ENCODE measurements around the gene MED15.
A peak's percentile ranks its signal among the peaks of the same experiment; 100 is the strongest.

The MED15 gene

GRCh38 chr22:20486229-20486628 is 21.2 kb upstream of the MED15 start:
- Histone ChIP-seq H2AFZ (ENCODE audit: insufficient read depth, low read length, poor library complexity) (no peak overlapping the region), H3K4me1 (ENCODE audit: control insufficient read depth in 1 of 2, insufficient read depth in 2 of 2, low read length in 2 of 2) (peaks cover 2 to 4% of the 10 kb centered on the region in 2 experiments), H3K4ac (ENCODE audit: low read depth, low read length) (no peak overlapping the region), H2AK5ac (ENCODE audit: low read length) (no peak overlapping the region), H3K4me2 (ENCODE audit: low read length) (no peak overlapping the region), H3K79me1 (ENCODE audit: low read length) (no peaks in the 10 kb centered on the region), H3K4me3 (ENCODE audit: low read depth, low read length) (no peak overlapping the region), H3K14ac (ENCODE audit: low read length) (no peak overlapping the region), H3K36me3 (ENCODE audit: control insufficient read depth in 1 of 2, insufficient read depth in 2 of 2, low read length in 2 of 2) (peaks cover 11% of the 10 kb centered on the region in 2 experiments), H2BK120ac (ENCODE audit: insufficient read depth, low read length, poor library complexity) (no peak overlapping the region), H3K27me3 (ENCODE audit: insufficient read depth, low read length) (no peaks in the 10 kb centered on the region), H3K9ac (ENCODE audit: low read length) (no peak overlapping the region), H3K27ac (ENCODE audit: low read depth, low read length) (no peak overlapping the region), H2BK5ac (ENCODE audit: low read depth, low read length, poor library complexity) (no peak overlapping the region), H4K8ac (ENCODE audit: low read depth, low read length) (no peak overlapping the region), H4K91ac (ENCODE audit: low read depth, low read length) (no peak overlapping the region), H3K23ac (ENCODE audit: low read length) (no peak overlapping the region), H3K18ac (ENCODE audit: low read length) (no peak overlapping the region), H3K9me3 (ENCODE audit: insufficient read depth, low read depth, low read length) (no peaks in the 10 kb centered on the region), H4K12ac (ENCODE audit: low read depth, low read length) (no peak overlapping the region), H3K79me2 (ENCODE audit: control insufficient read depth, insufficient read depth, low read length, poor library complexity) (no peaks in the 10 kb centered on the region), H2BK12ac (ENCODE audit: low read length) (no peak overlapping the region)
- no CpG with 5 or more reads among the region's 2 CpGs for WGBS (ENCODE audit: extremely low coverage, insufficient coverage, insufficient read length)
- peak in 1 of 2 donors; percentile 22 for DNase-seq

- H3K23ac ChIP-seq (ENCODE audit: low read length): no peak overlapping the region
- no peak overlapping the region for H4K12ac ChIP-seq (ENCODE audit: low read depth, low read length)
- H3K14ac ChIP-seq (ENCODE audit: low read length): no peak overlapping the region
- no peak overlapping the region for H2BK5ac ChIP-seq (ENCODE audit: low read depth, low read length, poor library complexity)
- H4K91ac ChIP-seq (ENCODE audit: low read depth, low read length): no peak overlapping the region
- no peak overlapping the region for H2BK12ac ChIP-seq (ENCODE audit: low read length)
- H3K4me2 ChIP-seq (ENCODE audit: low read length): no peak overlapping the region
- H3K79me2 ChIP-seq (ENCODE audit: control insufficient read depth, insufficient read depth, low read length, poor library complexity): no peaks in the 10 kb centered on the region
- no peak overlapping the region for H3K18ac ChIP-seq (ENCODE audit: low read length)
- H2AFZ ChIP-seq (ENCODE audit: insufficient read depth, low read length, poor library complexity): no peak overlapping the region
- H3K27me3 ChIP-seq (ENCODE audit: insufficient read depth, low read length): no peaks in the 10 kb centered on the region
- no peak overlapping the region for H3K27ac ChIP-seq (ENCODE audit: low read depth, low read length)
- H3K4me1 ChIP-seq (ENCODE audit: control insufficient read depth in 1 of 2, insufficient read depth in 2 of 2, low read length in 2 of 2): peaks cover 2 to 4% of the 10 kb centered on the region in 2 experiments
- no peak overlapping the region for H3K4ac ChIP-seq (ENCODE audit: low read depth, low read length)
- H2AK5ac ChIP-seq (ENCODE audit: low read length): no peak overlapping the region
- no peak overlapping the region for H4K8ac ChIP-seq (ENCODE audit: low read depth, low read length)
- H3K9me3 ChIP-seq (ENCODE audit: insufficient read depth, low read depth, low read length): no peaks in the 10 kb centered on the region
- H3K79me1 ChIP-seq (ENCODE audit: low read length): no peaks in the 10 kb centered on the region
- no peak for DNase-seq
- no CpG with 5 or more reads among the region's 2 CpGs for WGBS (ENCODE audit: extremely low coverage, insufficient coverage, insufficient read length)
- H3K4me3 ChIP-seq (ENCODE audit: low read depth, low read length): no peak overlapping the region
- H3K36me3 ChIP-seq (ENCODE audit: control insufficient read depth in 1 of 2, insufficient read depth in 2 of 2, low read length in 2 of 2): peaks cover 10 to 11% of the 10 kb centered on the region in 2 experiments
- H2BK120ac ChIP-seq (ENCODE audit: insufficient read depth, low read length, poor library complexity): no peak overlapping the region
- no peak overlapping the region for H3K9ac ChIP-seq (ENCODE audit: low read length)
Measured at GRCh38 chr22:20487715-20488114, 19.7 kb upstream of the MED15 start.

GRCh38 chr22:20488946-20489345 is 18.5 kb upstream of the MED15 start:
- H3K9me3 ChIP-seq (ENCODE audit: insufficient read depth, low read depth, low read length): no peaks in the 10 kb centered on the region
- H3K4ac ChIP-seq (ENCODE audit: low read depth, low read length): no peak overlapping the region
- no peak overlapping the region for H4K91ac ChIP-seq (ENCODE audit: low read depth, low read length)
- no peaks in the 10 kb centered on the region for H3K79me2 ChIP-seq (ENCODE audit: control insufficient read depth, insufficient read depth, low read length, poor library complexity)
- no peak overlapping the region for H4K12ac ChIP-seq (ENCODE audit: low read depth, low read length)
- H3K79me1 ChIP-seq (ENCODE audit: low read length): no peaks in the 10 kb centered on the region
- no peak overlapping the region for H3K9ac ChIP-seq (ENCODE audit: low read length)
- H3K4me2 ChIP-seq (ENCODE audit: low read length): no peak overlapping the region
- WGBS (ENCODE audit: extremely low coverage, insufficient coverage, insufficient read length): no CpG with 5 or more reads among the region's 11 CpGs
- H2BK120ac ChIP-seq (ENCODE audit: insufficient read depth, low read length, poor library complexity): no peak overlapping the region
- no peak overlapping the region for H2AK5ac ChIP-seq (ENCODE audit: low read length)
- no peaks in the 10 kb centered on the region for H3K27me3 ChIP-seq (ENCODE audit: insufficient read depth, low read length)
- H3K18ac ChIP-seq (ENCODE audit: low read length): no peak overlapping the region
- H3K4me3 ChIP-seq (ENCODE audit: low read depth, low read length): no peak overlapping the region
- no peak overlapping the region for H4K8ac ChIP-seq (ENCODE audit: low read depth, low read length)
- no peak overlapping the region for H3K27ac ChIP-seq (ENCODE audit: low read depth, low read length)
- H2AFZ ChIP-seq (ENCODE audit: insufficient read depth, low read length, poor library complexity): no peak overlapping the region
- no peak for DNase-seq
- peaks cover 2% of the 10 kb centered on the region in 2 experiments for H3K36me3 ChIP-seq (ENCODE audit: control insufficient read depth in 1 of 2, insufficient read depth in 2 of 2, low read length in 2 of 2)
- H2BK5ac ChIP-seq (ENCODE audit: low read depth, low read length, poor library complexity): no peak overlapping the region
- no peak overlapping the region for H3K23ac ChIP-seq (ENCODE audit: low read length)
- H3K14ac ChIP-seq (ENCODE audit: low read length): no peak overlapping the region
- H2BK12ac ChIP-seq (ENCODE audit: low read length): no peak overlapping the region
- H3K4me1 ChIP-seq (ENCODE audit: control insufficient read depth in 1 of 2, insufficient read depth in 2 of 2, low read length in 2 of 2): peaks cover 2 to 4% of the 10 kb centered on the region in 2 experiments

- H3K9ac ChIP-seq (ENCODE audit: low read length): no peak overlapping the region
- H3K27me3 ChIP-seq (ENCODE audit: insufficient read depth, low read length): no peaks in the 10 kb centered on the region
- H4K12ac ChIP-seq (ENCODE audit: low read depth, low read length): no peak overlapping the region
- no peak overlapping the region for H3K27ac ChIP-seq (ENCODE audit: low read depth, low read length)
- no CpG with 5 or more reads among the region's 6 CpGs for WGBS (ENCODE audit: extremely low coverage, insufficient coverage, insufficient read length)
- H3K4me1 ChIP-seq (ENCODE audit: control insufficient read depth in 1 of 2, insufficient read depth in 2 of 2, low read length in 2 of 2): peaks cover 5 to 11% of the 10 kb centered on the region in 2 experiments
- no peak overlapping the region for H2BK12ac ChIP-seq (ENCODE audit: low read length)
- H2AFZ ChIP-seq (ENCODE audit: insufficient read depth, low read length, poor library complexity): no peak overlapping the region
- H2AK5ac ChIP-seq (ENCODE audit: low read length): no peak overlapping the region
- no peak overlapping the region for H3K4ac ChIP-seq (ENCODE audit: low read depth, low read length)
- peaks cover 5% of the 10 kb centered on the region for H3K79me1 ChIP-seq (ENCODE audit: low read length)
- H2BK5ac ChIP-seq (ENCODE audit: low read depth, low read length, poor library complexity): no peak overlapping the region
- no peak overlapping the region for H3K23ac ChIP-seq (ENCODE audit: low read length)
- no peak overlapping the region for H4K91ac ChIP-seq (ENCODE audit: low read depth, low read length)
- H2BK120ac ChIP-seq (ENCODE audit: insufficient read depth, low read length, poor library complexity): no peak overlapping the region
- H4K8ac ChIP-seq (ENCODE audit: low read depth, low read length): no peak overlapping the region
- no peak overlapping the region for H3K18ac ChIP-seq (ENCODE audit: low read length)
- H3K79me2 ChIP-seq (ENCODE audit: control insufficient read depth, insufficient read depth, low read length, poor library complexity): peaks cover 6% of the 10 kb centered on the region
- no peak for DNase-seq
- no peak overlapping the region for H3K14ac ChIP-seq (ENCODE audit: low read length)
- peaks cover 0 to 2% of the 10 kb centered on the region in 2 experiments for H3K36me3 ChIP-seq (ENCODE audit: control insufficient read depth in 1 of 2, insufficient read depth in 2 of 2, low read length in 2 of 2)
- H3K4me2 ChIP-seq (ENCODE audit: low read length): no peak overlapping the region
- no peaks in the 10 kb centered on the region for H3K9me3 ChIP-seq (ENCODE audit: insufficient read depth, low read depth, low read length)
- no peak overlapping the region for H3K4me3 ChIP-seq (ENCODE audit: low read depth, low read length)
Measured at GRCh38 chr22:20490183-20490940, 17.0 kb upstream of the MED15 start.
